ENCODE results near the gene ZNF70.

ZNF70 gene

GRCh38 chr22:23763579-23763945 lies 12.7 kb upstream of the ZNF70 start:
- DNase-seq, result peak in 4 of 10 donors; percentile 56 to 92 (median 90)
- intact Hi-C loops (cut with DNase I), result no loop called here

DNA sequence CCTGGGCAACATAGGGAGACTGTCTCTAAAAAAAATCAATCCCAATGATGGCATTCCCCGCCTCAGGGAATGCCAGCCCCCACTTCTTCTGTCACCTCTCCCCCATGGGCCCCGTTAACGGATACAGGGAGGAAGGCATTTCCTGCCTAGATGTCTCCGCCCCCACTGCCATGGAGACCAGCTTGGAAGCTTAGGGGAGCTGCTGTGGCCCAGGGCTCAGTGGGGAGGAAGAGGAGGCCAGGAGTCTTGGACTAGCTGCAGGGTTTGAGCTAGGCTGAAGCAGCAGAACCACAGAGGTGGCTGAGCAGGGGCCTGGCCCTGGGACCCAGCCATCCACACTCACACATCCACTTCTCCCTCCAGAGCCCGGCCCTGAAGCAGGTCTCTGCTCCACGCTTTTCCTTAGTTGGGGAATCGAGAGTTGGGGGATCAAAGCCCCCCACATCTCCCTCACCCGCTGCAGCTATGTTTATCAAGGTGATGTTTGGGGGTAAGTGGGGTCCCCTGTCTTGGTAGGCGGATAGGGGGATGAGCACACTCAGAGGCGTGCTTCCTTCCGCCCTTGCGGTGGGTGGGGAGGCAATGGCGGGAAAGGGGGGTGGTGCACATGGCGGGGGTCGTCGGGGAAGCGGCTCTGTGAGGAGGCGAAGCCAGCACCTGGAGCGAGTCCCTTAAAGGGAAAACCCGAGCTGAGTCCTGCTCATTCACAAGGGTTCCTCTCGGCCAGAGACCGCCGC lies 12.1 kb upstream of the ZNF70 start, which contains the start of gene C22orf15:
Gene C22orf15 (plus strand): TSS at position 149 of the 737 bp plus-strand sequence. CDS start 317 bp downstream, at position 466.
- intact Hi-C loops (cut with DNase I), result no loop called here
- peak in 2 of 10 donors; percentile 75 to 83 for DNase-seq

- intact Hi-C loops (cut with DNase I), result no loop called here
- no peak for DNase-seq
Observed at GRCh38 chr22:23760056-23760455, 9.1 kb upstream of the ZNF70 start.

DNA sequence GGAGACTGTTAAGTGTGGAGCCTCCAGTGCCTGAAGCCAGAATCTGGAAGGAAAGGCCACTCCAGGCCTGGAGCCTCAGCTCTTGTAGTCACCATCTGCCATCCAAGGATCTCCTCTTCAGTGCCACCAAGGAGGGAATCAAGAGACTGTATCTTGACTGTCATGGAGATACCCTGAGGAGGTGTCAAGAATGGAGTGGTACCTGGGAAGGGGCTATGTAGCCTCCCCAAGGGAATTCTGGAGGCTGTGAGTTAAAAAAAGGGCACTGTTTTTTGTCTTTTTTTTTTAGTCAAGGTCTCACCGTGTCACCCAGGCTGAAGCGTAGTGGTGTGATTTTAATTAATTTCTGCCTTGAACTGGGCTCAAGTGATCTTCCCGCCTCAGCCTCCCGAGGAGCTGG lies 8.7 kb upstream of the ZNF70 start:
- intact Hi-C loops (cut with DNase I), result no loop called here

GRCh38 chr22:23756891-23757290 lies 6.0 kb upstream of the ZNF70 start:
- DNase-seq, result no peak
- intact Hi-C loops (cut with DNase I), result no loop called here

More for the DNA sequence above, 8.7 kb upstream of the ZNF70 start:
- no peak for DNase-seq

- no peak for DNase-seq
- intact Hi-C loops (cut with DNase I), result no loop called here
Observed at GRCh38 chr22:23755711-23756110, 4.8 kb upstream of the ZNF70 start.

DNA sequence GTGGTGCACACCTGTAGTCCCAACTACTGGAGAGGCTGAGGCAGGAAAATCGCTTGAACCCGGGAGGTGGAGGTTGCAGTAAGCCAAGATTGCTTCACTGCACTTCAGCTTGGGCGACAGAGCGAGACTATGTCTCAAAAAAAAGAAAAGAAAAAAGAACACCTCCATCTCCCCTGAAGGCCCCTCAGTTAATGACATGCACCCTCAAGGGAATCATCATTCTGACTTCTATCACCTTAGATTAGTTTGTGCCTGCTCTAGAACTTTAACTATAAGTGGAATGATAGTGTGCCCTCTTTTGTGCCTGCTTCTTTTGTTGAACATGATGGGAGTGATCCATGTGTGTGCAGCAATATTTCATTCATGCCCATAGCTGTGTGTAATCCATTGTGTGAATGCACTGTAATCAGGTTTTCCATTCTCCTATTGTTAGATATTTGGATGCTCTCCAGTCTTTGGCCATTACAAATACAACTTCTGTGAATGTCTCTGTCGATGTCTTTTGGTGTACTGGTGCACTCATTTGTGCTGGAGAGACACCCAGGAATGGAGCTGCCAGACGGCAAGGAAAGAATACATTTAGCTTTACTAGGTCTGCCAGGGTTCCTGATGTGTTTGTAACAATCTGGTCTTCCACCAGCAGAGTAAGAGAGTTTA lies 4.2 kb upstream of the ZNF70 start:
- no peak for DNase-seq
- intact Hi-C loops (cut with DNase I), result no loop called here

- intact Hi-C loops (cut with DNase I), result no loop called here
- no peak for DNase-seq
Observed at GRCh38 chr22:23754220-23754919, 3.5 kb upstream of the ZNF70 start, which contains the start of gene VPREB3. TSS of gene VPREB3 (minus strand) at chr22:23754425. CDS start at chr22:23754363, 62 bp downstream.

- intact Hi-C loops (cut with DNase I), result no loop called here
Observed at GRCh38 chr22:23753385-23753784, 2.5 kb upstream of the ZNF70 start.

DNA sequence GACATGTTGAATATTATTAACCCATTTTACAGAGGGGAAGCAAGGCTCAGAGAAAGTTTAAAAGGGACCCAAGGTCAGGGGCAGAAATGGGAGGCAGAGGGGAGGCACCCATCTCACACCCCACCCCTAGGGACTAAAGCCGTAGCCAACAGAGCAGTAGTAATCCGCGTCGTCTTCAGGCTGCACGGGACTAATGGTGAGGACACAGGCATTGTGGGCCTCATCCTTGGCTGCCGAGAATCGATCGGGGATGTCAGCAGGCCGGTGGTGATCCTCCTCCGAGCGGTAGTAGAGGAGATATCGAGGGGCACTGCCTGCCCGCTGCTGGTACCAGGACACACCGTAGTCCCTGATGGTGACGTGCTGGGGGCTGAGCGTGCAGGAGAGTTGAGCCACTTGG lies 1.8 kb upstream of the ZNF70 start:
- intact Hi-C loops (cut with DNase I), result no loop called here
- DNase-seq, result no peak

More at GRCh38 chr22:23753385-23753784, 2.5 kb upstream of the ZNF70 start:
- no peak for DNase-seq

- intact Hi-C loops (cut with DNase I), result no loop called here
- no peak for DNase-seq
Observed at GRCh38 chr22:23752090-23752691, 1.3 kb upstream of the ZNF70 start.

DNA sequence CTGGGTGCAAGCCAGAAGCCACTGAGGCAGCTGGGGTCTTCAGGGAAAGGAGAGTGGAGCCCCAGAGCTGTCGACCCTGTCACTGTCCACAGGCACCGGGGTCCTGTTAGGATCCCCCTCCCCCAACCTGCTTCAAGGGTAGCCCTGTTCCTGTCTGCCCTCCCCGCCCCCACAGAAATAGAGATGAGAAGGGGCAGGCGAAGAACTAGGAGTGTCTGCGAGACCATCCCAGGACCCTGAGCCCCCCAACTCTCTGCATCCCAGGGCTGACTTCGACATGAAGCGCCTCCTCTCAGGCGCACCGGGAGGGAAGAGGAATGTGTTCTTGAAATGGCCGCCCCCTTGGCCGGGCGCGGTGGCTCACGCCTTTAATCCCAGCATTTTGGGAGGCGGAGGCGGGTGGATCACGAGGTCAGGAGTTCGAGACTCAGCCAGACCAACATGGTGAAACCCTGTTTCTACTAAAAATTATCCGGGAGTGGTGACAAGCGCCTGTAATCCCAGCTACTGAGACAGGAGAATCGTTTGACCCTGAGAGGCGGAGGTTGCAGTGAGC lies 607 bp upstream of the ZNF70 start:
- DNase-seq, result peak in 1 of 10 donors; percentile 22
- intact Hi-C loops (cut with DNase I), result no loop called here

DNA sequence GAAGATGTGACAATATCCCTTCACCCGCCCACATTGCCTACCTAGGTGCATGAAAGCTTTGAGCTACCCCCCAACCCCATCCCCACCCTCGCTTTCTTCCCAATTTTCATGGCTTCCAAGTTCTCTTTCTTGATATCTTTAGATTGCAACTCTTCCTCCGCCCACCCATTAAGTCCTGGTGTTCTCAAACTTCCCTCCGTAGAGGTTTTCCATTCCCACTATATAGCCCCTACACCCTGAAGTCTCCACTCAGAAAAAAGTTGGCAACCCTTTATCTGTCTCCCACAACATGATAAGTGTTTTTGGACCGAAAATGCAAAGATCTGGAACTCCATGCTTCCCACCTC lies 572 bp downstream of the ZNF70 start:
- no peak for DNase-seq
- intact Hi-C loops (cut with DNase I), result no loop called here

GRCh38 chr22:23749841-23750301 lies 1.0 kb downstream of the ZNF70 start:
- no peak for DNase-seq
- intact Hi-C loops (cut with DNase I), result no loop called here

GRCh38 chr22:23745791-23746190 lies 5.1 kb downstream of the ZNF70 start:
- intact Hi-C loops (cut with DNase I), result no loop called here
- no peak for DNase-seq

DNA sequence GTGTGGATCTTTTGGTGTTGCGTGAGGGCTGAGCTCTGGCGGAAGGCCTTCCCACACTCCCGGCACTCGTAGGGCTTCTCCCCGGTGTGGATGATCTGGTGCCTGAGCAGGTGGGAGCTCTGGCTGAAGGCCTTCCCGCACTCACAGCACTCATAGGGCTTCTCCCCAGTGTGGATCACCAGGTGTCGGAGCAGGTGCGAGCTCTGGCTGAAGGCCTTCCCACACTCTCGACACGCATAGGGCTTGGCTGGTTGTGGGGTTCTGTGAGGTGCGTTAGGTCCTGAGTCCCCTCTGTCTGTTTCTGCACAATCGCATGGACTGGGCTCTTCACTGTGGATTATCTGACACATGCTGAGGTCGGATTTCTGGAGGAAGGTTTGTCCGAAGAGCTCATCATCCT lies 6.4 kb downstream of the ZNF70 start:
- intact Hi-C loops (cut with DNase I), result no loop called here
- DNase-seq, result no peak

DNA sequence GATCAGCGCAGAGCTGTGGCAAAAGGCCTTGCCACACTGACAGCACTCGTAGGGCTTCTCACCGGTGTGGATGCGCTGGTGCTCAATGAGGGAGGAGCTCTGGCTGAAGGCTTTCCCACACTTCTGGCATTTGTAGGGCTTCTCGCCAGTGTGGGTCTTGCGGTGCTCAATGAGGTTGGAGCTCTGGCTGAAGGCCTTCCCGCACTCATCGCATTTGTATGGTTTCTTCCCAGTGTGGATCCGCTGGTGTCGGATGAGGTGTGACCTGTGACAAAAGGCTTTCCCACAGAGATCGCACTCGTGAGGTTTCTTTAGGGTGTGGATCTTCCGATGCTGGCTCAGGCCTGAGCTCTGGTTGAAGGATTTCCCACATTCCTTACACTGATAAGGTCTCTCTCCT lies 6.9 kb downstream of the ZNF70 start:
- intact Hi-C loops (cut with DNase I), result no loop called here
- no peak for DNase-seq

DNA sequence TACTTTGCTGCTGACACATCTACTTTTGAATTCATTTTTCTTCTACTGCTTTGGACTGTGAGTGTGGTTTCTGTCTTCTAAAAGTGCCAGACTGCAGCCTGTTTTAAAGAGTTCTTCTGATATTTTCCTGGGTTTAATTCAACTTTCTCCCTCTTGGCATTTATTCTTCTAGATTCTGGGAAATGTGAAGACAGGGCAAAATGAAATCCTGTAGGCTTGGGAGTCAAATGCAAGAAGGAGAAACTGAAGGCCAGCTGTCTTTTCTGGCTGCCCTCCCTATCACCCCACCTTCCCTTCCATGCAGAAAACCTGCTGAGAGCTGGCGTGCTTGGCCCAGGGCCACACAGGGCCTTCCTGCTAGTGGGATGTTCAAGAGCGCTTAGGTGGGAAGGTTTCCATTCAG lies 7.6 kb downstream of the ZNF70 start:
- peak in 5 of 10 donors; percentile 51 to 92 (median 53) for DNase-seq
- intact Hi-C loops (cut with DNase I), result no loop called here

- no peak for DNase-seq
- intact Hi-C loops (cut with DNase I), result no loop called here
Observed at GRCh38 chr22:23742505-23743264, 8.2 kb downstream of the ZNF70 start.

DNA sequence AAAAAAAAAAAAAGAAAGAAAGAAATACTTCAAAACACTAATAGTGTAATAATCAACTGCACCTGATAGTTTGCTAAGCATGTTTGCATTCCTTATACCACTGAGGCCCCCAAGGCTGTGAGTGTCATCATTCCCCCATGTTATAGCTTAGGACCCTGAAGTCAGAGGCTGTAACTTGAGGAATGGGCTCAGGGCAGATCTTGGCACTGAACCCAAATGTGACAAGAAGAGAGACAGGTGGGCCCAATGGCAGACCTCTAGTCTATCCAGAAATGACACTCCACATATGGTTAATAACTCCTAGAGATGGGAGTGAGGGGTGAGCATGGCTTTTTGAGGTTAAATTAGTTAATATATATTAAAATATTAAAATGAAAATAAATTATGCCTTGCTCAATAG lies 13.2 kb downstream of the ZNF70 start:
- intact Hi-C loops (cut with DNase I), result no loop called here
- no peak for DNase-seq
